HepG2 (cell line): ENCODE data around the gene MTA2. TPM values are rescaled to one million over a fixed set of nuclear protein-coding genes. Genes with fewer than 3 reads are reported as not detected.

Source experiments
- AKAP8 ChIP-seq: sonication (generic); formaldehyde crosslinking; IDR thresholded peaks from 2 replicates; pipeline ENCODE4 v1.5.1; 2020; ENCODE audit warnings: mild to moderate bottlenecking, missing genetic modification reagents
- FOSL1 ChIP-seq: sonication (generic); formaldehyde crosslinking; IDR thresholded peaks from 2 replicates; pipeline ENCODE4 v1.9.0; 2021; ENCODE audit warnings: missing genetic modification reagents, borderline replicate concordance
- MTF2 ChIP-seq: sonication (generic); formaldehyde crosslinking; IDR thresholded peaks from 2 replicates; pipeline ENCODE4 v1.5.0; 2020; ENCODE audit warnings: missing genetic modification reagents, borderline replicate concordance
- PPARG ChIP-seq: conservative IDR thresholded peaks from 2 replicates; pipeline ENCODE4 v1.6.1; 2016; ENCODE audit warnings: missing biosample characterization, missing genetic modification reagents
- RAD51 ChIP-seq: fragments of 450-650 bp; IDR thresholded peaks from 2 replicates; pipeline ENCODE4 v1.6.1; 2016; ENCODE audit warnings: borderline replicate concordance
- RORA ChIP-seq: sonication (generic); formaldehyde crosslinking; IDR thresholded peaks from 2 replicates; pipeline ENCODE4 v1.5.0; 2020; ENCODE audit warnings: mild to moderate bottlenecking, missing genetic modification reagents, moderate library complexity
- SOX6 ChIP-seq, 2 experiments: fragments of 450-650 bp in 1 of 2; sonication (generic) in 1 of 2; formaldehyde crosslinking in 1 of 2; IDR thresholded peaks; 2 replicates each; pipeline versions ENCODE4 v1.4.0 to v1.6.1; 2017 to 2020; ENCODE audit warnings: antibody characterized with exemption in 1 of 2, mild to moderate bottlenecking in 1 of 2, missing genetic modification reagents in 1 of 2
- SP2 ChIP-seq: sonication (generic); formaldehyde crosslinking; IDR thresholded peaks from 2 replicates; pipeline ENCODE4 v1.5.1; 2020; ENCODE audit warnings: mild to moderate bottlenecking, missing genetic modification reagents
- STAG1 ChIP-seq: sonication (generic); formaldehyde crosslinking; IDR thresholded peaks from 2 replicates; pipeline ENCODE4 v1.4.0; 2020; ENCODE audit warnings: missing genetic modification reagents
- ZBTB1 ChIP-seq: sonication (generic); formaldehyde crosslinking; IDR thresholded peaks from 2 replicates; pipeline ENCODE4 v1.4.0; 2020; ENCODE audit warnings: missing genetic modification reagents, borderline replicate concordance
- ZNF101 ChIP-seq: sonication (generic); formaldehyde crosslinking; IDR thresholded peaks from 2 replicates; pipeline ENCODE4 v1.4.0; 2020; ENCODE audit warnings: mild to moderate bottlenecking, low read depth, missing genetic modification reagents, borderline replicate concordance
- ZNF253 ChIP-seq: sonication (generic); formaldehyde crosslinking; IDR thresholded peaks from 2 replicates; pipeline ENCODE4 v1.8.0; 2022; ENCODE audit warnings: mild to moderate bottlenecking, missing genetic modification reagents, borderline replicate concordance
- ZNF33A ChIP-seq: sonication (generic); formaldehyde crosslinking; IDR thresholded peaks from 2 replicates; pipeline ENCODE4 v1.5.1; 2020; ENCODE audit warnings: missing genetic modification reagents, mild to moderate bottlenecking, moderate library complexity, borderline replicate concordance
- ZNF33B ChIP-seq: sonication (generic); formaldehyde crosslinking; IDR thresholded peaks from 2 replicates; pipeline ENCODE4 v1.5.1; 2020; ENCODE audit warnings: mild to moderate bottlenecking, missing genetic modification reagents
- ZNF468 ChIP-seq: sonication (generic); formaldehyde crosslinking; IDR thresholded peaks from 2 replicates; pipeline ENCODE4 v1.8.0; 2022; ENCODE audit warnings: mild to moderate bottlenecking, moderate library complexity, missing genetic modification reagents
- ZNF546 ChIP-seq: sonication (generic); formaldehyde crosslinking; conservative IDR thresholded peaks from 2 replicates; pipeline ENCODE4 v1.8.1; 2023; ENCODE audit warnings: mild to moderate bottlenecking, missing genetic modification reagents
- ZSCAN9 ChIP-seq: IDR thresholded peaks from 2 replicates; pipeline ENCODE4 v1.6.1; 2016; ENCODE audit warnings: borderline replicate concordance
- polyA plus RNA-seq, 8 experiments: library from polyadenylated mRNA; depleted of rRNA in 3 of 8; stranded (reverse) in 7 of 8; unstranded in 1 of 8; fragments of >200 nt; fragmentation: Illumina TruSeq in 4 of 8; extraction: Trizol in 4 of 8; gene quantifications; 2 replicates each; pipeline versions ENCODE4 v1.2.1 to v1.2.3, GENCODE V29; 2011 to 2016; ENCODE audit warnings: low read depth in 4 of 8, missing spikeins in 1 of 8, mixed read lengths in 1 of 8; ENCODE audit not compliant: insufficient read depth in 1 of 8
- total RNA-seq, 5 experiments: library from RNA; depleted of rRNA; stranded (reverse); fragments of >200 nt; fragmentation: Illumina TruSeq; extraction: Trizol; gene quantifications; 2 replicates each; pipeline ENCODE4 v1.2.3, GENCODE V29; 2016; ENCODE audit warnings: low read depth in 1 of 5
- TF ChIP-seq, protein P1 (sequence below): IDR thresholded peaks from 2 replicates; pipeline ENCODE4 v1.6.1; 2016; ENCODE audit warnings: low read depth, borderline replicate concordance
- TF ChIP-seq, protein P2 (sequence below): sonication (generic); formaldehyde crosslinking; IDR thresholded peaks from 2 replicates; pipeline ENCODE4 v1.5.0; 2020; ENCODE audit warnings: missing genetic modification reagents, mild to moderate bottlenecking, borderline replicate concordance
- TF ChIP-seq, protein P3 (sequence below): sonication (generic); formaldehyde crosslinking; IDR thresholded peaks from 2 replicates; pipeline ENCODE4 v1.8.1; 2022; ENCODE audit warnings: mild to moderate bottlenecking, missing genetic modification reagents
- TF ChIP-seq, protein P4 (sequence below): sonication (generic); formaldehyde crosslinking; IDR thresholded peaks from 2 replicates; pipeline ENCODE4 v1.4.0; 2020; ENCODE audit warnings: missing genetic modification reagents
- TF ChIP-seq, protein P5 (sequence below): sonication (generic); formaldehyde crosslinking; IDR thresholded peaks from 2 replicates; pipeline ENCODE4 v1.5.0; 2020; ENCODE audit warnings: mild to moderate bottlenecking, missing genetic modification reagents

The MTA2 gene
- total and polyA plus RNA-seq, 2 of the 13 experiments (the other 11 are each of a cell fraction or from before 2014, with no cell fraction given), result 14.0 to 70.0 TPM

DNA sequence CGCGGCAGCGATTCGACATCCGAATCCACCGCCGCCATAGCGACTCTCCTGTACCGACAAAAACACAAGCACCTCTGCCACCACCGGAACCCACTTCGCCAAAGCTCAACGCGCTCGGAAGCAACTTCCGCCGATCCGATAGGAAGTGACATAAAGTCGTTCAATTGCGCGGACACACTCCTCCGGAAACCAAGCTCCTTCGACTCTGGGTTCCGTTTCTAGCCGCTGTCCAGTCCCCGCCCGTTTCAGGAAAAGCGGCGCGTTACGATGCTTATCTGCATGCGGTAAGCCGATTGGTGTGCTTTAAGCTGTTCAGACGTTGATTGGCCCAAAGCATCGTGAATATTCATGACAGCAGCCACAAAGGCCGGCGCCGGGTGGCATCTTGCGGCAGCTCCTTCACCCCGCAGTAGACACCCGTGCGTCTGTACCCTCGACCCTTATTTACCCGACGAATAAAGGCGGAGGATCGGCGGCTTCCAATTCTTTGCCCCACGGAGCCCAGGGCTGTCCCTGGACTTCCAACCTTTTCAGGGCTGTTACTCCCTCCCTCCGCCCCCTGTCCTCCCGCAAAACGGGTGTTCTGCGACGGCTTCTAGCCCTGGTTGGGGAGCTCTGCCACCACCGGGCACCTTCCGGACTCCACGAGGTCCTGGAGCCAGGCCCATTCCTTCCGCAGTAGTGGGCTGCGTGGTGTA is 10.1 kb downstream of the MTA2 start, which contains the start of gene TUT1 (continued):
- TF ChIP-seq ZBTB1 (CRISPR knock-in tag) (no peak), ZNF33B (CRISPR knock-in tag) (no peak), MTF2 (CRISPR knock-in tag) (no peak), PPARG (CRISPR knock-in tag) (peak; percentile 69), ZSCAN9 (CRISPR knock-in tag) (peak; percentile 76), RORA (CRISPR knock-in tag) (no peak), ZNF253 (0 out of 2 replicates have a peak, but pooled peaks have one; percentile 15), STAG1 (CRISPR knock-in tag) (no peak), SOX6 (IDR thresholded peaks at IDR 0.05) (no peak), SOX6 (CRISPR knock-in tag; IDR thresholded peaks at IDR 0.05) (peak; percentile 79), ZNF546 (CRISPR knock-in tag) (no peak), ZNF468 (no peak), AKAP8 (CRISPR knock-in tag) (no peak), RAD51 (no peak), ZNF101 (CRISPR knock-in tag) (no peak), SP2 (peak; percentile 65), FOSL1 (CRISPR knock-in tag) (no peak), ZNF33A (CRISPR knock-in tag) (no peak)
- TF ChIP-seq, protein P1, sequence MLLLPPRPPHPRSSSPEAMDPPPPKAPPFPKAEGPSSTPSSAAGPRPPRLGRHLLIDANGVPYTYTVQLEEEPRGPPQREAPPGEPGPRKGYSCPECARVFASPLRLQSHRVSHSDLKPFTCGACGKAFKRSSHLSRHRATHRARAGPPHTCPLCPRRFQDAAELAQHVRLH, result no peak; the same call in 1 of the 2 replicates
- TF ChIP-seq, protein P2, sequence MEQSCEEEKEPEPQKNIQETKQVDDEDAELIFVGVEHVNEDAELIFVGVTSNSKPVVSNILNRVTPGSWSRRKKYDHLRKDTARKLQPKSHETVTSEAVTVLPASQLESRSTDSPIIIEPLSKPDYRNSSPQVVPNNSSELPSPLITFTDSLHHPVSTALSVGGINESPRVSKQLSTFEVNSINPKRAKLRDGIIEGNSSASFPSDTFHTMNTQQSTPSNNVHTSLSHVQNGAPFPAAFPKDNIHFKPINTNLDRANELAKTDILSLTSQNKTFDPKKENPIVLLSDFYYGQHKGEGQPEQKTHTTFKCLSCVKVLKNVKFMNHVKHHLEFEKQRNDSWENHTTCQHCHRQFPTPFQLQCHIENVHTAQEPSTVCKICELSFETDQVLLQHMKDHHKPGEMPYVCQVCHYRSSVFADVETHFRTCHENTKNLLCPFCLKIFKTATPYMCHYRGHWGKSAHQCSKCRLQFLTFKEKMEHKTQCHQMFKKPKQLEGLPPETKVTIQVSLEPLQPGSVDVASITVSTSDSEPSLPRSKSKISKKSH, result no peak
- TF ChIP-seq, protein P3, sequence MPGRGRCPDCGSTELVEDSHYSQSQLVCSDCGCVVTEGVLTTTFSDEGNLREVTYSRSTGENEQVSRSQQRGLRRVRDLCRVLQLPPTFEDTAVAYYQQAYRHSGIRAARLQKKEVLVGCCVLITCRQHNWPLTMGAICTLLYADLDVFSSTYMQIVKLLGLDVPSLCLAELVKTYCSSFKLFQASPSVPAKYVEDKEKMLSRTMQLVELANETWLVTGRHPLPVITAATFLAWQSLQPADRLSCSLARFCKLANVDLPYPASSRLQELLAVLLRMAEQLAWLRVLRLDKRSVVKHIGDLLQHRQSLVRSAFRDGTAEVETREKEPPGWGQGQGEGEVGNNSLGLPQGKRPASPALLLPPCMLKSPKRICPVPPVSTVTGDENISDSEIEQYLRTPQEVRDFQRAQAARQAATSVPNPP (CRISPR knock-in tag), result peak; percentile 77; the same call in 1 of the 2 replicates
- TF ChIP-seq, protein P4, sequence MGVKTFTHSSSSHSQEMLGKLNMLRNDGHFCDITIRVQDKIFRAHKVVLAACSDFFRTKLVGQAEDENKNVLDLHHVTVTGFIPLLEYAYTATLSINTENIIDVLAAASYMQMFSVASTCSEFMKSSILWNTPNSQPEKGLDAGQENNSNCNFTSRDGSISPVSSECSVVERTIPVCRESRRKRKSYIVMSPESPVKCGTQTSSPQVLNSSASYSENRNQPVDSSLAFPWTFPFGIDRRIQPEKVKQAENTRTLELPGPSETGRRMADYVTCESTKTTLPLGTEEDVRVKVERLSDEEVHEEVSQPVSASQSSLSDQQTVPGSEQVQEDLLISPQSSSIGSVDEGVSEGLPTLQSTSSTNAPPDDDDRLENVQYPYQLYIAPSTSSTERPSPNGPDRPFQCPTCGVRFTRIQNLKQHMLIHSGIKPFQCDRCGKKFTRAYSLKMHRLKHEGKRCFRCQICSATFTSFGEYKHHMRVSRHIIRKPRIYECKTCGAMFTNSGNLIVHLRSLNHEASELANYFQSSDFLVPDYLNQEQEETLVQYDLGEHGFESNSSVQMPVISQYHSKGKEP (CRISPR knock-in tag), result no peak
- TF ChIP-seq, protein P5, sequence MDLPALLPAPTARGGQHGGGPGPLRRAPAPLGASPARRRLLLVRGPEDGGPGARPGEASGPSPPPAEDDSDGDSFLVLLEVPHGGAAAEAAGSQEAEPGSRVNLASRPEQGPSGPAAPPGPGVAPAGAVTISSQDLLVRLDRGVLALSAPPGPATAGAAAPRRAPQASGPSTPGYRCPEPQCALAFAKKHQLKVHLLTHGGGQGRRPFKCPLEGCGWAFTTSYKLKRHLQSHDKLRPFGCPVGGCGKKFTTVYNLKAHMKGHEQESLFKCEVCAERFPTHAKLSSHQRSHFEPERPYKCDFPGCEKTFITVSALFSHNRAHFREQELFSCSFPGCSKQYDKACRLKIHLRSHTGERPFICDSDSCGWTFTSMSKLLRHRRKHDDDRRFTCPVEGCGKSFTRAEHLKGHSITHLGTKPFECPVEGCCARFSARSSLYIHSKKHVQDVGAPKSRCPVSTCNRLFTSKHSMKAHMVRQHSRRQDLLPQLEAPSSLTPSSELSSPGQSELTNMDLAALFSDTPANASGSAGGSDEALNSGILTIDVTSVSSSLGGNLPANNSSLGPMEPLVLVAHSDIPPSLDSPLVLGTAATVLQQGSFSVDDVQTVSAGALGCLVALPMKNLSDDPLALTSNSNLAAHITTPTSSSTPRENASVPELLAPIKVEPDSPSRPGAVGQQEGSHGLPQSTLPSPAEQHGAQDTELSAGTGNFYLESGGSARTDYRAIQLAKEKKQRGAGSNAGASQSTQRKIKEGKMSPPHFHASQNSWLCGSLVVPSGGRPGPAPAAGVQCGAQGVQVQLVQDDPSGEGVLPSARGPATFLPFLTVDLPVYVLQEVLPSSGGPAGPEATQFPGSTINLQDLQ (CRISPR knock-in tag), result no peak; the same call in 1 of the 2 replicates
